Mesendoderm (in vitro differentiated cells): Measurements from ENCODE around the gene CHP1.
A peak's percentile ranks its signal among the peaks of the same experiment; 100 is the strongest.
"Not testable (repeated sequence)": the region's sequence is repeated elsewhere in the genome, so short reads cannot be mapped to it uniquely, and the experiment has no call there.

Experiments used
- DNase-seq: peaks from one replicate; pipeline ENCODE4 v3.0.0; 2013
- H2AK5ac ChIP-seq: 2 replicates; pipeline ENCODE4 v1.6.1; 2013; ENCODE audit warnings: low read length, inconsistent platforms
- H2BK120ac ChIP-seq: 2 replicates; pipeline ENCODE4 v1.6.1; 2013; ENCODE audit warnings: low read depth, mild to moderate bottlenecking, low read length, moderate library complexity, mixed read lengths
- H2BK15ac ChIP-seq: replicated peaks from 2 replicates; pipeline ENCODE4 v1.6.1; 2013; ENCODE audit warnings: low read depth, mild to moderate bottlenecking, moderate library complexity
- H2BK5ac ChIP-seq: 2 replicates; pipeline ENCODE4 v1.6.1; 2013; ENCODE audit warnings: low read length, inconsistent platforms
- H3K18ac ChIP-seq: 2 replicates; pipeline ENCODE4 v1.6.1; 2013; ENCODE audit warnings: mild to moderate bottlenecking, low read length, mixed read lengths
- H3K23ac ChIP-seq: one replicate; pipeline ENCODE4 v1.6.1; 2013; ENCODE audit warnings: low read length
- H3K27ac ChIP-seq: 2 replicates; pipeline ENCODE4 v1.5.1; 2013; ENCODE audit warnings: low read depth, mild to moderate bottlenecking, inconsistent platforms, low read length, moderate library complexity
- H3K27me3 ChIP-seq: 2 replicates; pipeline ENCODE4 v1.6.1; 2013; ENCODE audit warnings: low read length, control low read depth, mild to moderate bottlenecking, inconsistent platforms; ENCODE audit not compliant: insufficient read depth, poor library complexity
- H3K36me3 ChIP-seq: 2 replicates; pipeline ENCODE4 v1.6.1; 2013; ENCODE audit warnings: low read length, inconsistent platforms; ENCODE audit not compliant: control insufficient read depth, insufficient read depth
- H3K4ac ChIP-seq: one replicate; pipeline ENCODE4 v1.6.1; 2013; ENCODE audit warnings: low read depth, mild to moderate bottlenecking, low read length, moderate library complexity
- H3K4me1 ChIP-seq: 2 replicates; pipeline ENCODE4 v1.6.1; 2013; ENCODE audit warnings: low read depth, low read length, inconsistent platforms; ENCODE audit not compliant: control insufficient read depth
- H3K4me2 ChIP-seq: 2 replicates; pipeline ENCODE4 v1.6.1; 2013; ENCODE audit warnings: low read length
- H3K4me3 ChIP-seq: 2 replicates; pipeline ENCODE4 v1.5.1; 2013; ENCODE audit warnings: mild to moderate bottlenecking, low read length
- H3K56ac ChIP-seq: one replicate; pipeline ENCODE4 v1.6.1; 2013; ENCODE audit warnings: low read length
- H3K79me1 ChIP-seq: 2 replicates; pipeline ENCODE4 v1.6.1; 2013; ENCODE audit warnings: low read length, inconsistent platforms
- H3K79me2 ChIP-seq: 2 replicates; pipeline ENCODE4 v1.6.1; 2013; ENCODE audit warnings: mild to moderate bottlenecking, low read length; ENCODE audit not compliant: control insufficient read depth, insufficient read depth
- H3K9ac ChIP-seq: 2 replicates; pipeline ENCODE4 v1.6.1; 2013; ENCODE audit warnings: low read length, inconsistent platforms
- H4K5ac ChIP-seq: one replicate; pipeline ENCODE4 v1.6.1; 2013; ENCODE audit warnings: low read length
- H4K8ac ChIP-seq: one replicate; pipeline ENCODE4 v1.6.1; 2013; ENCODE audit warnings: low read depth, mild to moderate bottlenecking, control low read depth, low read length, moderate library complexity
- WGBS: extraction: QIAGEN DNeasy Blood & Tissue Kit; methylation state at CpG from one replicate; pipeline ENCODE4 v1.1.7; 2013; ENCODE audit warnings: low lambda C conversion rate, missing lambda C conversion rate; ENCODE audit not compliant: insufficient coverage; ENCODE audit errors: extremely low coverage; 5-methylcytosine and 5-hydroxymethylcytosine counted together

Gene CHP1

GRCh38 chr15:41282980-41283652 is 52.0 kb downstream of the CHP1 start:
- H3K27ac ChIP-seq: not testable (repeated sequence)

GRCh38 chr15:41283653-41284426 is 52.8 kb downstream of the CHP1 start:
- Histone ChIP-seq H3K27me3 (no peaks in the 10 kb centered on the region), H3K4me2 (peak overlapping the region; percentile 29), H3K56ac (peak overlapping the region; percentile 98), H3K9ac (peak overlapping the region; percentile 97), H3K27ac (peak overlapping the region; percentile 67), H2BK120ac (peak overlapping the region; percentile 89), H2BK15ac (no peak overlapping the region), H3K4ac (peak overlapping the region; percentile 99), H3K4me1 (peaks cover 1% of the 10 kb centered on the region), H4K8ac (no peak overlapping the region), H3K4me3 (peak overlapping the region; percentile 95), H3K36me3 (peaks cover 9% of the 10 kb centered on the region), H3K18ac (peak overlapping the region; percentile 89), H3K79me1 (peaks cover 6% of the 10 kb centered on the region), H4K5ac (no peak overlapping the region), H2AK5ac (peak overlapping the region; percentile 8), H3K23ac (peak overlapping the region; percentile 75), H3K79me2 (peaks cover 31% of the 10 kb centered on the region), H2BK5ac (peak overlapping the region; percentile 22)
- no CpG with 5 or more reads among the region's 61 CpGs for WGBS
- DNase-seq: peak; percentile 99

More at GRCh38 chr15:41282980-41283652, 52.0 kb downstream of the CHP1 start:
- H3K79me1 ChIP-seq, DNase-seq, H3K4me2 ChIP-seq, H3K23ac ChIP-seq, H2BK5ac ChIP-seq, H2BK15ac ChIP-seq, H3K36me3 ChIP-seq, H3K27me3 ChIP-seq, H2AK5ac ChIP-seq, H3K4me1 ChIP-seq, H3K4me3 ChIP-seq: not testable (repeated sequence)
- peak overlapping the region; percentile 81 for H3K18ac ChIP-seq
- H3K4ac ChIP-seq: peak overlapping the region; percentile 88
- peaks cover 24% of the 10 kb centered on the region for H3K79me2 ChIP-seq
- peak overlapping the region; percentile 92 for H2BK120ac ChIP-seq
- WGBS: no CpG with 5 or more reads among the region's 19 CpGs
- H3K9ac ChIP-seq: peak overlapping the region; percentile 48
- H4K8ac ChIP-seq: peak overlapping the region; percentile 84
- H4K5ac ChIP-seq: peak overlapping the region; percentile 95
- peak overlapping the region; percentile 59 for H3K56ac ChIP-seq

GRCh38 chr15:41284427-41285177 is 53.5 kb downstream of the CHP1 start:
- Histone ChIP-seq H4K5ac (peak overlapping the region; percentile 3), H3K56ac (peak overlapping the region; percentile 98), H2AK5ac (peak overlapping the region; percentile 8), H3K79me2 (peaks cover 31% of the 10 kb centered on the region), H4K8ac (no peak overlapping the region), H3K9ac (peak overlapping the region; percentile 97), H3K36me3 (peaks cover 9% of the 10 kb centered on the region), H3K23ac (peak overlapping the region; percentile 75), H3K4me2 (peak overlapping the region; percentile 29), H3K4me1 (peaks cover 1% of the 10 kb centered on the region), H2BK120ac (peak overlapping the region; percentile 89), H2BK5ac (peak overlapping the region; percentile 22), H3K27ac (peak overlapping the region; percentile 67), H3K79me1 (peaks cover 6% of the 10 kb centered on the region), H2BK15ac (no peak overlapping the region), H3K27me3 (no peaks in the 10 kb centered on the region), H3K4ac (peak overlapping the region; percentile 99), H3K18ac (peak overlapping the region; percentile 89), H3K4me3 (peak overlapping the region; percentile 95)
- WGBS: no CpG with 5 or more reads among the region's 20 CpGs
- peak; percentile 44 for DNase-seq

- Histone ChIP-seq H2AK5ac (no peak overlapping the region), H3K36me3 (peaks cover 9% of the 10 kb centered on the region), H4K8ac (no peak overlapping the region), H3K9ac (peak overlapping the region; percentile 97), H3K56ac (peak overlapping the region; percentile 98), H3K27me3 (no peaks in the 10 kb centered on the region), H3K4me2 (peak overlapping the region; percentile 56), H3K27ac (peak overlapping the region; percentile 67), H3K79me2 (peaks cover 31% of the 10 kb centered on the region), H2BK5ac (peak overlapping the region; percentile 17), H2BK120ac (no peak overlapping the region), H3K4ac (peak overlapping the region; percentile 83), H2BK15ac (no peak overlapping the region), H4K5ac (no peak overlapping the region), H3K4me1 (peaks cover 1% of the 10 kb centered on the region), H3K79me1 (peaks cover 6% of the 10 kb centered on the region), H3K18ac (peak overlapping the region; percentile 89), H3K4me3 (peak overlapping the region; percentile 95), H3K23ac (no peak overlapping the region)
- peak; percentile 89 for DNase-seq
- WGBS: no CpG with 5 or more reads among the region's 7 CpGs
Observed at GRCh38 chr15:41285285-41285684, 54.2 kb downstream of the CHP1 start.

GRCh38 chr15:41286665-41287333 is 55.7 kb downstream of the CHP1 start:
- no peaks in the 10 kb centered on the region for H3K27me3 ChIP-seq
- H3K9ac ChIP-seq: no peak overlapping the region
- peaks cover 6% of the 10 kb centered on the region for H3K79me1 ChIP-seq
- no peak overlapping the region for H3K23ac ChIP-seq
- no peak overlapping the region for H4K8ac ChIP-seq
- no peak overlapping the region for H4K5ac ChIP-seq
- no peak overlapping the region for H2BK120ac ChIP-seq
- H3K4me3 ChIP-seq: no peak overlapping the region
- H3K56ac ChIP-seq: no peak overlapping the region
- H3K36me3 ChIP-seq: peaks cover 9% of the 10 kb centered on the region
- no peak for DNase-seq
- H3K27ac ChIP-seq: no peak overlapping the region
- H3K4me1 ChIP-seq: peaks cover 1% of the 10 kb centered on the region
- no peak overlapping the region for H3K18ac ChIP-seq
- H2AK5ac ChIP-seq: no peak overlapping the region
- H2BK15ac ChIP-seq: no peak overlapping the region
- H2BK5ac ChIP-seq: no peak overlapping the region
- H3K79me2 ChIP-seq: peaks cover 31% of the 10 kb centered on the region
- no peak overlapping the region for H3K4ac ChIP-seq
- no CpG with 5 or more reads among the region's 6 CpGs for WGBS
- H3K4me2 ChIP-seq: no peak overlapping the region
